Erythroblast (primary cell): ENCODE data around the gene OPRD1.

Experiments
- DNase-seq, 2 experiments: peaks; one replicate each; lab custom pipeline; 2025; lab: John Stamatoyannopoulos, UW
- GATA1 ChIP-seq: IDR thresholded peaks from 2 replicates; pipeline ENCODE4 v1.6.1; 2011; ENCODE audit warnings: low read depth, mild to moderate bottlenecking, control low read depth, low read length, moderate library complexity
- POLR2A ChIP-seq: IDR thresholded peaks from 2 replicates; pipeline ENCODE4 v1.6.1; 2011; ENCODE audit warnings: mild to moderate bottlenecking, low read length

The OPRD1 gene

DNA sequence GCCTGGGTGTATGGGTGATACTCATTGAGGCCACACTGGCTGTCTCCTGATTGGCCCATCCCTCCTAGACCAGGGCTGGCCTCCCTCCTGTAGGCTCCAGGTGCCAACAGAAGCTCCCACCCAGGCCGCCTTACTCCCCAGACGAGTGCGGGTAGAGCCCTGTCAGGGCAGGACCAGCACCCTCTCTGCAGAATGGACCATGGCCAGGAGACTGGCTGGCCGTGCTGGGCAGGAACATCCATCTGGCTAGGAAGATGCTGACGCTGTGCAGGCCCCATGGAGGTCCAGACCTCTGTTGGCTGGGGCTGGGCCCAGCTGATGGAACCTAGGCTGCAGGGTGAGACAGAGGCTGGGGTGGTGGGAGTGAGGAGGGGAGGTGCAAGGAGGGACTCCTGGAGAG lies 77.4 kb downstream of the OPRD1 start:
- TF ChIP-seq GATA1 (no peak), POLR2A (no peak)
- DNase-seq = no peak

DNA sequence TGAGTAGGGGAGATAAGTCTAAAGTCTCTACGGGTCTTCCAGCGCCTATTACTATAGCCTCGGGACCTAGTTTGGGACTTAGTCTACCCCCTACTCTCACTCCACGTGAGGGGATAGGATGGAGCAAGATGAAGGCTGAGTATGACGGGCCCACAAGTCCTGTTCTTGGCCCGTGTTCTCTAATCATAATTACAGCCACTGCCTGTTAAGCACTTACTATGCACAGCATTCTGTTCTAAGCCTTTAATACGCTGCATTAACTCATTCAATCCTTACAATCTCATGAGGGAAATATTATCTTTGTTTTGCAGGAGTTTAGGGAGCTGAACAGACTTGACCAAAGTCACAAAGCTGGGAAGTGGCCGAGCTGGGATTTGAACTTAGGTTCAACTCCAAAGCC lies 78.5 kb downstream of the OPRD1 start:
- DNase-seq = no peak
- TF ChIP-seq GATA1 (no peak), POLR2A (no peak)

DNA sequence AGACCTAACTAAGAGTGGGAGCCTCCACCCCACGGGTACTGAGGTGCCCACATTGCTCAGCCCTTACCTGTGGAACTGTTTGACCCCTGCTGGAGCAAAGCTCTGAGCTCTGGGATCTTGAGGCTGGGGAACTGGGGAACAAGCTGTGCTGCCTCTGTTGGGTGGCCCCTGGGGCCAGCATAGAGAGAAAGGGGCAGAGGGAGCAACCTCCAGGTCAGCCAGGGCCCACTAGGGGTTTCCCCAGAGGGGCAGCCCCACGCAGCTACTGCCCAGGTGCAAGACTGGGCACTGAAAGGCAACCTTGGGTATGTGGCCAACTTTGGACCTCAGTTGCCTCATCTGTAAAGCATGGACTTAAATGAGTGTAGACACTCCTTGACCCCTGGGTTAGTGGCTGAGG lies 78.9 kb downstream of the OPRD1 start:
- TF ChIP-seq GATA1 (no peak), POLR2A (no peak)
- no peak for DNase-seq

DNA sequence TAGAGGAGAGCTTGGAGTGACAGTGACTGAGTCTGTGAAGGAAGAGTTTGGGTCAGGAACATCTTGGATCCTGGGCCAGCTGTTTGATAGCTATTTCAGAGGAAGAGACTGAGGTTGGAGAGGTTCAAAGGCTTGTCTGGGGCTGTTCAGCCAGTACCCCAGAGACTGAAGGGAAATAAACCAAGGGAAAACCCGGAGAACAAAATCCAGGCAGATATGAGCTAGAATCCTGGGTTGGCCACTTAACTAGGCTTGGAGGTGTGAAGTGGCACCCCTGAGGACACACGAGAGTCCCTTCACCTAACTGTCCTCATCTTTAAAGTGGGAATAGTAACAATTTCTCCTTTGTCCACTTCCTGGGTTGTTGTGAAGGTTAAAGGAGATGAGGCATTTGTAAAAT lies 79.3 kb downstream of the OPRD1 start:
- TF ChIP-seq GATA1 (no peak), POLR2A (no peak)
- DNase-seq = no peak

DNA sequence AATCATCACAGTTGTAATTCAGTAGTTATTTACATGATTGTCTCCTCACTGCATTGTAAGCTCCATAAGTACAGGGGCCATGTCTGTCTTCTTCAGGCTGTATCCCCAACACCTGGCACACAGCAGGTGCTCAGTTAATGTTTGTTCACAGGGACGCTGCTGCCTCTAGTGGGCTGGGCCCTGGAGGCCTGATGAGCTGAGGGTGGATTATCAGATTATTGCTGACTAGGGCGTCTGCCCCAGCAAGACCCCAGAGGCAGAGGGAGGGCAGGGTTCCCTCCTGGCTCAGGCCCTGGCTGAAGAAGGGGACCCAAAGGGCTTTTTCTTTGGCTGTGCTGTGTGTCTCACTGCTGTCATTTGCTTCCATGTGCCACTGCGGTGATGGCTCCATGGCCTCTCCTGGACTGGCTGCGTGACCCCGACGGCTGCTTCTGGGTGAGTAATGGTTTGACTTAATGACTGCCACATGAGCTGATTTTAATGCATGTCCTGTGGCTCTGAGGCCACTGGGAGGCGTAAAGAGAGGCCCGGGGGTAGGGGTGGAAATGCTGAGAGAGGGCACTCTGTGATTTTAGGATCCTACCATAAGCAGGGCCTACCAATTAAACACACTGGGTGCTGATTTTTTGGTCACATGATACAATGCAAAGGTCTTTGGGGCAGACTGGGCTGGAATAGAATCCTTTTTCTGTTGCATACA lies 81.6 kb downstream of the OPRD1 start:
- TF ChIP-seq POLR2A (no peak), GATA1 (no peak)
- DNase-seq = peak in 1 of 2 experiments; percentile 58

DNA sequence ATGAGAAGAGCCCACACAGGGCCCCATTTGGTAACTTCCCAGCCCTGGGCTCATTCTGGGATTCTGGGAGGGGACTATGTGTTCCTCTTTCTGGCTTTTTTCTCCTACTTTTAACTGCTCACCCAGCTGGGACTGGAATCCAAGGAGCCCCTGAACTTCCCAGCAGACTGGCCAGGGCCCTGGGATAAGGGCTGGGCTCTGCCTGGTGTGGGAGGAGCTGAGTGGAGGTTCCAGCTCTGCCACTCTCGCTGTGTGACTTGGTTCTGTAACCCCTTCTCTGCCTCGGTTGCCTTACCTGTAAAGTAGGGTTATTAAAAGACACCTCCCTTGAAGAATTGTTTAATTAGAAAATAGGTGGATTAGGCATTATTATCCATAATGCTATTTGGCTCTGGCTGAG lies 82.8 kb downstream of the OPRD1 start:
- TF ChIP-seq POLR2A = no peak
- TF ChIP-seq GATA1 = no peak
- no peak for DNase-seq

DNA sequence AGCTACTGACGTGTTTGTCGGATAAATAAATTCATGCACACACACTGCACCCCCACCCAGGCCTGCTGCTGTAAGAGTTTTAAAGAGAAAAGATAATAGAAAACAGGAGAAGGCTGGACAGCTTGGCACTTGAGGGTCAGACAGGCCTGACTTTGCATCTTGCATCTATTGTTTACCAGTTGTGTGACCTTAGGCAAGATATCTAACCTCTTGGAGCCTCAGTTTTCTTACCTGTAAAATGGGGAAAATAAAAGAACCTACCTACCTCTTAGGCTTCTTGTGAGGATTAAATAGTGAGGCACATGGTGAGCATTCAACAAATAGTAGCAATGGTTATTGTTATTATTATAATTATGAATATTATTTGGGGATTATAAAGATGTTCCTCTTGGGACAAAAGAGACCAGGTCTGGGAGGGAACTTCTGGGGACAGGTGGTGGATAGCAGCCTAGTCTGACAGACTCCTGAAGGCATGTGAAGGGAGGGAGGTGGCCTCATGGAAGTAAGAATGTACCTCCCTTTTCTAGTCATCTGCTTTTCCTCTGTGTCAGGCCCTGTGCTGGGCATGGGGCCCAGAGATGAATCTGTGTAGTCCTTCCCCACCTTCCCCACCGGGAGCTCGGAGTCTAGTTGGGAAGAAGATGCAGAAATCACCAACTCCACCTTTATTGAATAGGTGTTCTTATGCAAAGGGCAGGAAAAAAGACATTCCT lies 84.1 kb downstream of the OPRD1 start:
- no peak for DNase-seq
- TF ChIP-seq POLR2A (no peak), GATA1 (no peak)

DNA sequence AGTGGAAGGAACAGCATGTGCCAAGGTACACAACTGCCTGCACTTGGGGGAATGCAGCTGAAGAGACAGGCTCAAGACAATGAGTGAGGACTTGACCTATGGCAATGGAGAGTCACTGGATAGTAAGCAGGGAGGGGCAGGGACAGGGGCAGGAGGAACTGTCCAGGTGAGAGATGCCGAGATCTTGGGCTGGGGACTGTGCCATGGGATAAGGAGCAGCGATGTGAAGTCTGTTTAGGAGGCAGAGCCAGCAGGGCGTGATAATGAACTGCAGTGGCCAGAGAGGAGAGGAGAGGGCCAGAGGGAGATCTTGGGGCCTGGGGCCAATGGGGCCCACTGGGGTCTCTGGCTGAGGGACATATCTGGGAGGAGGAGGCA lies 84.6 kb downstream of the OPRD1 start:
- no peak for DNase-seq
- TF ChIP-seq GATA1 (no peak), POLR2A (no peak)

DNA sequence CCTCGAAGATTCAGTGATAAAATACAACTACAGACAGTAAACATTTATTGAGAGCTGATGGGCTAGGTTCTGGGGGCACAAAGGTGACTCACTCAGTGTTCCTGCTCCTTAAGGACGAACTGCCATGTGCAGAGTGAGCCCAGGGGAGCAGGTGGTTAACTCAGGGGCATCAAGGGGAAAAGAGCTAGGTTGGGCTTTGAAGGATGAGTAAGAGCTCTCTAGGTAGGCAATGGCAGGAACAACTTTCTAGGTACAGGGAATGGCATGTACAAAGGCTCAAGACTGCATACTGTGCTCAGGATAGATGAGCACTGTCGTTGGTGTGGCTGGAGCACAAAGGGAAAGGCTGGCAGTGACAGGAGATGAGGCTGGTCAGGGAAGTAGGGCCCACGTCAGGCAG lies 85.8 kb downstream of the OPRD1 start:
- TF ChIP-seq GATA1 (no peak), POLR2A (no peak)
- no peak for DNase-seq

DNA sequence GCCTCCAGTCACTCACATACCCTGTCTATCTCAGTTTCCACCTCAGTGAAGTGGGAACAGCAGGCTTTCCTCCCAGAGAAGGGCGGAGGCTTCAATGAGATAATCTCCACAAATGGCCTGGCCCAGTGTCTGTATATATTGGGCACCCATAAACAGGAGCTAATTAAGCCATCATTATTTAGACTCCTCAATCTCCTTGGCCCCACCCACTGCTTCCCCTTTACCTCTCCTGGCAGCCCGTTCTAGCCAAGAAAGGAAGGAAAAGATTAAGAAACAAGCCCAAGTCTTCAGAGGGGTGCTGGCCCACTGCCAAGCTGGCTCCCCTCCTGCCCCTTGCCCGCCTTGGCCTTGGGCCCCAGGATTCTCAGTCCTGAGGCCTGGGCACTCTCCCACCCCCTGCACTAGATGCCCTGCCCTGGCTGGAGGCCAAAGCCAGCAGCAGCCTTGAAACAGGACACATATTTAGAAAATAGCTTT lies 86.5 kb downstream of the OPRD1 start:
- no peak for TF ChIP-seq GATA1
- no peak for TF ChIP-seq POLR2A
- peak in 1 of 2 experiments; percentile 38 for DNase-seq

DNA sequence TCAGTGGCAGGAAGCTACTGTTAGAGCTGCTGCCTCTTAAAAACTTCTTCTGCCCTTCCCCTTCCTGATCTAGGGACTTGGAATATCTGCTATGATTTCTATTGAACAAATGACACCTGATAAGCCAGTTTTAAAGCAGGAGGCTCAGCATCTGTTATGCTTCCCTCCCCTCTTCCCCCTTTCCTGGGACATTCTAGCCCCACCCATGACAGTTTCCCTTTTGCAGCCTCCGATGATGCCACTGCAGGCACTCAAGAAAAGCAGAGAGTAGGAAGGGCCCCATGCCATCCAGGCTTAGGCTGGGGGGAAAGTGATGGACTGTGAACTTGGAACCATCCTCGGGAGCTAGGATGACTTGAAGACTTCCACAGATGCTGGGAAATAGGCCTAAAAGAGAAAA lies 87.3 kb downstream of the OPRD1 start:
- no peak for TF ChIP-seq GATA1
- TF ChIP-seq POLR2A = no peak
- DNase-seq = no peak

DNA sequence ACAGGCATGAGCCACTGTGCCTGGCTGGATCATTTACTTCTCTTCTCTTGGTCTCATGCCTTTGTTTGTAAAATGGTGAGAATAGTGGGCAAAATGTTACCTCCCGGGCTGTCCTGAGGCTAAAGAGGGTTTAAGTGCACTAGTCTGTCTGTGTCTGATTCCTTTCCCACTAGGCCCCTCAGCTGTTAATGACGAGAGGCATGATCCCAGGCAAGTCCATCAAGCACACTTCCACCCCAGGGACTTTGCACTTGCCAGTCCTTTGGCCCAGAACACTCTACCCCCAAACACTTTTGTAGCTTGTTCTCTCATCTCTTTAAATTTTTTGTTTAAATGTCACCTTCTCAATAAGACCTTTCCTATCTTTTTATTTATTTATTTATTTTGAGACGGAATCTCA lies 88.6 kb downstream of the OPRD1 start:
- no peak for DNase-seq
- TF ChIP-seq POLR2A (no peak), GATA1 (no peak)

DNA sequence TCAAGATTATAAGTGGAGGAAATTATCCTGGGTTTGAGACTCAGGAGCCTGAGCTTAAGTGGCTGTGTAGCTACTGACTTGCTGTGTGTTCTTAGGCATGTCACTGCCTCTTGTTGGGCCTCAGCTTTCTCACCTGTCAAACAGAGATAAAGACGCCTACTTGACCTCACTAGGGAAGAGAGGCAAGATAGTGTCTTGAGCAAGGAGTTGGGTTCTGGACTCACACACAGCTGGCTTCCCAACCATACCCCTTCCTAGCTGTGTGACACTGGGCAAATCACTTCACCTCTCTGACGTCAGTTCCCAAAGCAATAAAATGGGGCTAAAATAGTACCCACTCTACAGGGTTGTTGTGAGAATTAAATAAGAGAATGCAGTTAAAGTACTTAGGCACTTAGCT lies 90.8 kb downstream of the OPRD1 start:
- TF ChIP-seq POLR2A (no peak), GATA1 (no peak)
- DNase-seq = peak in 1 of 2 experiments; percentile 58

DNA sequence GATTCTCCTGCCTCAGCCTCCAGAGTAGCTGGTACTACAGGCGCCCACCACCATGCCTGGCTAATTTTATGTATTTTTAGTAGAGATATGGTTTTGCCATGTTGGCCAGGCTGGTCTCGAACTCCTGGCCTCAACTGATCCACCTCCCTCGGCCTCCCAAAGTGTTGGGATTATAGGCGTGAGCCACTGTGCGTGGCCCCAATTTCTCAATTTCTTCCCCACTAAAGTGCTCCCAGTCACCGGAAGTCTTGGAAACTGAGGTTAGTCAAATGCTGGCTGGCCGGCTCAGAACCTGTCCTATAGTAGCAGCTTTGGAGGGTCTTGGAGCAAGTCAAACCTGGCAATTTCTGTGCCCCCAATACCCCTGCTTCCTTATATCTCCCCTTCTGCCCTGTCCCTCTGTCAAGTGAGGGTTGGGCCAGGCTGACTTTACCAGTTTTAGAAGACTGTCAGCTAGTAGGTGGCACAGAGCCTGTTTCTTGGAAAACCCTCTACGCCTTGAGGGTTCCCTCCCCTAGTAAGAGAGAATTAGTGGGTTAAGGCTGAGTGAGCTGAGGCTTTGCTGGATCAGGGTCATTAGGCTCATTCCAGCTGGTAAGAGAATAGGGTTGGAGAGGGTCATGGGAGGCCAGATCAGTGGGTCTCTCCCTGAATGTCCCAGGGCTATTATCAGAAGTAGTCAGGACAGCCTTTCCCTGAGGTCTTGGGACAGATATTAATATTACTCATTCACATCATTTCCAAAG lies 94.1 kb downstream of the OPRD1 start:
- DNase-seq = no peak
- TF ChIP-seq POLR2A = no peak
- no peak for TF ChIP-seq GATA1
